Pulmonary artery endothelial cell (primary cell): ENCODE results near the gene SLC9A3. TPM values are rescaled to one million over a fixed set of nuclear protein-coding genes. Genes with fewer than 3 reads are reported as not detected.

Source experiments
- total RNA-seq: library from RNA; depleted of rRNA; stranded (reverse); fragments of >200 nt; gene quantifications from 2 replicates; pipeline ENCODE4 v1.2.3, GENCODE V29; 2014

Gene SLC9A3
- total RNA-seq, 1 donor from 2014 or later: 0.92 TPM

Other genes with a start within 250 kb of the SLC9A3 start
- gene AHRR, start 202.7 kb downstream of the SLC9A3 start, total RNA-seq: 5.4 and 6.8 TPM in 2 replicates
- gene EXOC3, start 81.3 kb downstream of the SLC9A3 start, total RNA-seq: 35.3 and 45.0 TPM in 2 replicates
- 3.2 and 5.2 TPM in 2 replicates for gene CEP72, start 87.9 kb upstream of the SLC9A3 start, total RNA-seq
- gene TPPP, start 168.9 kb upstream of the SLC9A3 start, total RNA-seq: 0.18 and 0.20 TPM in 2 replicates